OCI-LY1 (cell line): ENCODE results near the gene DNAH14.
"Not testable (repeated sequence)": the region's sequence is repeated elsewhere in the genome, so short reads cannot be mapped to it uniquely, and the experiment has no call there.

ENCODE experiments used
- H2AFZ ChIP-seq: fragments of 200-600 bp; sonication (generic), shearing (Covaris generic); 2 replicates; pipeline ENCODE4 v1.6.0; 2014; ENCODE audit warnings: antibody characterized with exemption, mild to moderate bottlenecking, low read length
- H3F3A ChIP-seq: fragments of 200-600 bp; sonication (generic), shearing (Covaris generic); 2 replicates; pipeline ENCODE4 v1.6.0; 2014; ENCODE audit warnings: mild to moderate bottlenecking, antibody characterized with exemption, low read length, moderate library complexity; ENCODE audit not compliant: insufficient read depth
- H3K27ac ChIP-seq: fragments of 200-600 bp; sonication (generic); 2 replicates; pipeline ENCODE4 v1.5.1; 2014; ENCODE audit warnings: low read length, mixed run types, mild to moderate bottlenecking, low read depth; ENCODE audit not compliant: poor library complexity, severe bottlenecking
- H3K27me3 ChIP-seq: fragments of 200-600 bp; sonication (generic); 2 replicates; pipeline ENCODE4 v1.6.0; 2014; ENCODE audit warnings: antibody characterized with exemption, mild to moderate bottlenecking, low read length, moderate library complexity; ENCODE audit not compliant: insufficient read depth
- H3K36me3 ChIP-seq: fragments of 200-600 bp; sonication (generic); 2 replicates; pipeline ENCODE4 v1.6.1; 2014; ENCODE audit warnings: mild to moderate bottlenecking, antibody characterized with exemption, low read length, moderate library complexity, mixed read lengths; ENCODE audit not compliant: insufficient read depth
- H3K4me1 ChIP-seq: fragments of 200-600 bp; sonication (generic); 2 replicates; pipeline ENCODE4 v1.5.1; 2014; ENCODE audit warnings: mild to moderate bottlenecking, low read length, moderate library complexity; ENCODE audit not compliant: insufficient read depth, severe bottlenecking
- H3K4me2 ChIP-seq: fragments of 200-600 bp; sonication (generic), shearing (Covaris generic); 2 replicates; pipeline ENCODE4 v1.6.1; 2014; ENCODE audit warnings: low read length
- H3K4me3 ChIP-seq: fragments of 200-600 bp; sonication (generic); 2 replicates; pipeline ENCODE4 v1.5.1; 2014; ENCODE audit warnings: low read length, low read depth, mild to moderate bottlenecking, mixed read lengths; ENCODE audit not compliant: poor library complexity, severe bottlenecking
- H3K79me2 ChIP-seq: fragments of 200-600 bp; shearing (Covaris generic); 2 replicates; pipeline ENCODE4 v1.6.1; 2016; ENCODE audit warnings: mixed run types, low read length, mixed read lengths; ENCODE audit not compliant: insufficient read depth
- H3K9ac ChIP-seq: fragments of 200-600 bp; sonication (generic), shearing (Covaris generic); 2 replicates; pipeline ENCODE4 v1.6.1; 2014; ENCODE audit warnings: mild to moderate bottlenecking, low read length, mixed read lengths
- H3K9me2 ChIP-seq: fragments of 200-600 bp; sonication (generic), shearing (Covaris generic); 2 replicates; pipeline ENCODE4 v1.6.1; 2014; ENCODE audit warnings: low read depth, mild to moderate bottlenecking, low read length, mixed read lengths
- H3K9me3 ChIP-seq: fragments of 200-600 bp; shearing (Covaris generic); 2 replicates; pipeline ENCODE4 v1.6.1; 2014; ENCODE audit warnings: low read length, mixed read lengths
- H4K20me1 ChIP-seq: fragments of 200-600 bp; sonication (generic), shearing (Covaris generic); 2 replicates; pipeline ENCODE4 v1.6.0; 2016; ENCODE audit warnings: mild to moderate bottlenecking, low read length; ENCODE audit not compliant: insufficient read depth
- EZH2 ChIP-seq: fragments of 200-600 bp; sonication (generic), shearing (Covaris generic); IDR thresholded peaks from 2 replicates; pipeline ENCODE4 v1.8.0; 2017; ENCODE audit warnings: borderline replicate concordance, mixed run types, mild to moderate bottlenecking, antibody characterized with exemption, low read length, moderate library complexity, mixed read lengths
- TF ChIP-seq, protein P1 (sequence below): fragments of 200-600 bp; sonication (generic), shearing (Covaris generic); IDR thresholded peaks from 2 replicates; pipeline ENCODE4 v1.5.1; 2017; ENCODE audit warnings: mild to moderate bottlenecking, antibody characterized with exemption, low read length, moderate library complexity, mixed read lengths

Gene DNAH14

DNA sequence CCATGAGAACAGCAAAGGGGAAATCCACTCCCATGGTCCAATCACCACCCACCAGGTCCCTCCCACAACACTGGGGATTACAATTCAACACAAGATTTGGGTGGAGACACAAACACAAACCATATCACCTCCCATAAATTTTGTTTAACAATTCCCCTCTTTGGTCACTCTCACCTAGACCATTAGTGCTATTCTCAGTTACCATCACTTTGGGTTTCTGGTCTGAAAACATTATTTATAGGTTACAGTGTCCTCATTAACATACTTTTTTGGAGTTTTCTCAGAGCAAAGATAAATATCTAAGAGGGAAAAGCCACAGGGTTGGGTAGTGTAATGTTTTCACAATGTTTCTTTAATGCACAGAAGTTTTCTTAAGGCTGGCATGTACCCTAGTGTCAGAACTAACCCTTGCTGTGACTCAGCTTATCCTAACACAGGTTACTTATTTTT is 47.7 kb upstream of the DNAH14 start:
- no peak overlapping the region for H3K27ac ChIP-seq
- TF ChIP-seq, protein P1, sequence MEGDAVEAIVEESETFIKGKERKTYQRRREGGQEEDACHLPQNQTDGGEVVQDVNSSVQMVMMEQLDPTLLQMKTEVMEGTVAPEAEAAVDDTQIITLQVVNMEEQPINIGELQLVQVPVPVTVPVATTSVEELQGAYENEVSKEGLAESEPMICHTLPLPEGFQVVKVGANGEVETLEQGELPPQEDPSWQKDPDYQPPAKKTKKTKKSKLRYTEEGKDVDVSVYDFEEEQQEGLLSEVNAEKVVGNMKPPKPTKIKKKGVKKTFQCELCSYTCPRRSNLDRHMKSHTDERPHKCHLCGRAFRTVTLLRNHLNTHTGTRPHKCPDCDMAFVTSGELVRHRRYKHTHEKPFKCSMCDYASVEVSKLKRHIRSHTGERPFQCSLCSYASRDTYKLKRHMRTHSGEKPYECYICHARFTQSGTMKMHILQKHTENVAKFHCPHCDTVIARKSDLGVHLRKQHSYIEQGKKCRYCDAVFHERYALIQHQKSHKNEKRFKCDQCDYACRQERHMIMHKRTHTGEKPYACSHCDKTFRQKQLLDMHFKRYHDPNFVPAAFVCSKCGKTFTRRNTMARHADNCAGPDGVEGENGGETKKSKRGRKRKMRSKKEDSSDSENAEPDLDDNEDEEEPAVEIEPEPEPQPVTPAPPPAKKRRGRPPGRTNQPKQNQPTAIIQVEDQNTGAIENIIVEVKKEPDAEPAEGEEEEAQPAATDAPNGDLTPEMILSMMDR, result no peak
- TF ChIP-seq EZH2, result no peak
- H3K9me2 ChIP-seq, result no peaks in the 10 kb centered on the region
- no peaks in the 10 kb centered on the region for H3F3A ChIP-seq
- no peaks in the 10 kb centered on the region for H3K4me1 ChIP-seq
- H3K27me3 ChIP-seq, result no peaks in the 10 kb centered on the region
- H4K20me1 ChIP-seq, result no peaks in the 10 kb centered on the region
- no peak overlapping the region for H3K4me2 ChIP-seq
- no peaks in the 10 kb centered on the region for H3K36me3 ChIP-seq
- no peak overlapping the region for H3K4me3 ChIP-seq
- H3K9me3 ChIP-seq, result no peaks in the 10 kb centered on the region
- H3K9ac ChIP-seq, result no peak overlapping the region
- H2AFZ ChIP-seq, result no peak overlapping the region
- H3K79me2 ChIP-seq, result no peaks in the 10 kb centered on the region

DNA sequence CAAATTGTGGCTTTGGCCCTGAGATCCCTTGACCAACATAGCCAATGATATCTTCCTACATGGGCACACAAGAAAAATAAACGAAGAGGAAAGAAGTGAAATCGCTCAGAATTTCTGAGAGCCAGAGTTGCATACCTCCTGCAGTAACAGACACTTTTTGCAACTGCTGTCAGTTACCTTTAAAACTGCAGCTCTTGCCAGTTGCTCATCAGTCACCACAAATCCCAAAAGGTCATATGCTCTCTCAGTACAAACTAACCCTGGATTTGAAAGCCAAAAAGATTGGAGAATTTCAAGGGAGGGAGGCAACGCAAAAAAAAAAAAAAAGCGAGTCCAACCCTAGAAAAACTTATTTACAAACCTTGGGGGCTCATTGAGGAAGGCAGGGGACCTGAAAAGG is 47.2 kb upstream of the DNAH14 start:
- H3K4me1 ChIP-seq, result no peaks in the 10 kb centered on the region
- no peaks in the 10 kb centered on the region for H3K36me3 ChIP-seq
- H4K20me1 ChIP-seq, result no peaks in the 10 kb centered on the region
- no peaks in the 10 kb centered on the region for H3K9me3 ChIP-seq
- H3K9me2 ChIP-seq, result no peaks in the 10 kb centered on the region
- no peak overlapping the region for H2AFZ ChIP-seq
- TF ChIP-seq EZH2, result no peak
- no peak overlapping the region for H3K4me2 ChIP-seq
- no peaks in the 10 kb centered on the region for H3K27me3 ChIP-seq
- H3K27ac ChIP-seq, result no peak overlapping the region
- H3K9ac ChIP-seq, result no peak overlapping the region
- no peaks in the 10 kb centered on the region for H3F3A ChIP-seq
- H3K4me3 ChIP-seq, result no peak overlapping the region
- no peaks in the 10 kb centered on the region for H3K79me2 ChIP-seq

DNA sequence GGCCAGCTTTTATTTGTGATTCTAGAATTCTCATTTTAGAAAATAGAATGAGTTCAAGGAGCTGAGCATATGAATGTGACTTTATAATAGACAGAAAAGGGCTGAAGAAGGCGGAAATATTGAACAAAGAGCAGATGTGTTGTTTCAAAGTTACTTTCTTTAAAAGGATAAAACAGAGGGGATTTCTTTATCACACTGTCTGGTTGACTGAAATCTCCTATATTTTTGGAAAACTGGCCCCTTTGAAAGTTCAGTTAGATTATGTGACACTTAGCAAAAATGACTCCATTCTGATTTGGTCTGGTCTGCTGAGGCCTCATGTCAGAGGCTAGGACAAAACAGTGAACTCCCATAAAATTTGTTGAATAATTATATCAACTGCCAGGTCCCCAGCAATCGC is 46.4 kb upstream of the DNAH14 start:
- no peaks in the 10 kb centered on the region for H3F3A ChIP-seq
- no peak overlapping the region for H2AFZ ChIP-seq
- no peak overlapping the region for H3K27ac ChIP-seq
- H3K4me2 ChIP-seq, result no peak overlapping the region
- no peaks in the 10 kb centered on the region for H3K36me3 ChIP-seq
- H3K79me2 ChIP-seq, result no peaks in the 10 kb centered on the region
- no peak overlapping the region for H3K9ac ChIP-seq
- no peaks in the 10 kb centered on the region for H3K9me3 ChIP-seq
- H3K9me2 ChIP-seq, result no peaks in the 10 kb centered on the region
- no peaks in the 10 kb centered on the region for H4K20me1 ChIP-seq
- H3K27me3 ChIP-seq, result no peaks in the 10 kb centered on the region
- no peak for TF ChIP-seq EZH2
- TF ChIP-seq, protein P1, result no peak
- H3K4me3 ChIP-seq, result no peak overlapping the region
- no peaks in the 10 kb centered on the region for H3K4me1 ChIP-seq

DNA sequence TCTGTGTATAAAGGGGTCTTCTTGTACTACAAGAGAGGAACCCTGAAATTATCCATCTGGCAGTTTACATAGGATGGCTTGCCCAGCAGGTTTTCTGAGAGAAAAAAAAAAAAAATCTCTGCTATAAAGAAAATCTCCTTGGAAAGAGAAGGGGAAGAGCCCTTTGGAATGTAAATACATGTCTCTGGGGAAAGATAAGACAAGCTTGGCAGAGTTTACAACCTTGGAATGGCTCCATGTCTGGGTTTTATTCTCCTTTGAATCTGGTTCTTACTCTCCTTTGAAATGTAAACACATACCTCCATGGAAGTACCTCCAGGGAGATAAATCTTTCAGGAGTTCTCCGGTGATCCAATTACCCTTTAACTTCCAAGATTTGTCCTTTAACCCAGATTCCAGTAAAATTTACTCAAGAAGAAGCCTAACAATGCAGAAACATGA is 45.1 kb upstream of the DNAH14 start:
- Histone ChIP-seq H3K27ac (no peak overlapping the region), H3K9ac (no peak overlapping the region), H3K4me2 (no peak overlapping the region), H4K20me1 (no peaks in the 10 kb centered on the region), H3K9me3 (no peaks in the 10 kb centered on the region), H3K4me3 (no peak overlapping the region), H2AFZ (no peak overlapping the region), H3F3A (no peaks in the 10 kb centered on the region), H3K27me3 (no peaks in the 10 kb centered on the region), H3K9me2 (no peaks in the 10 kb centered on the region), H3K36me3 (no peaks in the 10 kb centered on the region), H3K4me1 (no peaks in the 10 kb centered on the region), H3K79me2 (no peaks in the 10 kb centered on the region)
- no peak for TF ChIP-seq EZH2
- TF ChIP-seq, protein P1, result no peak

DNA sequence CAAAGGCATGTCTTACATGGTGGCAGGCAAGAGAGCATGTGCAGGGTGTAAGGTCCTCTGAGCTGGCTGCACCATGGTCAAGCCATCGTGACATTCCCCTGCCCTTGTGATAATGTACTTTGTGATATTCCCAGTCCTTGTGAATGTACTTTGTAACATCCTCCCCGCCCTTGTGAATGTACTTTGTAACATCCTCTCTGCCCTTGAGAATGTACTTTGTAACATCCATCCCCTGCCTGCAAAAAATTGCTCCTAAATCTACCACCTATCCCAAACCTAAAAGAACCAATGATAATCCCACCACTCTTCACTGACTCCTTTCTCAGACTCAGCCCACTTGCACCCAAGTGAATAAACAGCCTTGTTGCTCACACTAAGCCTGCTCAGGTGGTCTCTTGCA is 44.1 kb upstream of the DNAH14 start:
- H3K36me3 ChIP-seq, H3K9me2 ChIP-seq, H3K79me2 ChIP-seq, H3K4me3 ChIP-seq, H3K4me2 ChIP-seq, H4K20me1 ChIP-seq, H3F3A ChIP-seq, H3K9ac ChIP-seq, H3K27ac ChIP-seq, H2AFZ ChIP-seq, H3K9me3 ChIP-seq, H3K4me1 ChIP-seq, H3K27me3 ChIP-seq: not testable (repeated sequence)
